ENCODE measurements around the gene PHC2.

PHC2 gene

GRCh38 chr1:33388805-33389771, 41.8 kb downstream of the PHC2 start:
- no peak for DNase-seq (ENCODE audit: low read depth in 2 of 2)

- no peak for DNase-seq (ENCODE audit: low read depth in 2 of 2)
Measured at GRCh38 chr1:33387625-33388024, 43.3 kb downstream of the PHC2 start.

- no peak for DNase-seq (ENCODE audit: low read depth in 2 of 2)
Measured at GRCh38 chr1:33385251-33385650, 45.6 kb downstream of the PHC2 start.

- DNase-seq (ENCODE audit: low read depth in 2 of 2), result no peak
Measured at GRCh38 chr1:33384040-33384812, 46.7 kb downstream of the PHC2 start.

DNA sequence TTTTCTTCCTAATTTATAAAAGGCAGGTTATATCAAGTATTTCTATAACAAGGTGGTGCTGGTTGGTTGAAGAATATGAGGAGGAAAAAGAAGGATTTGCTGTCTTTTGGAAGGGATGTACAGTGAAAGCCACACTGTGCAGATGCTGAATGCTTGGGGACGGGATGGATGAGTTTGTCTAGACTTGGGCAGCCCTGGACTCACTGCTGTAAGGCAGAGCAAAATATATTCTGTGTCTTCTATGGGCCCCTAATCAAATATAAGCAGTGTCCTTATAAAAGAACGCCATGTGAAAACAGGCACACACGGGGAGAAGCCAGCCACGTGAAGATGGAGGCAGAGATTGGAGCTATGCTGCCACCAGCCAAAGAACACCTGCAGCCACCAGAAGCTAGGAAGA, 47.4 kb downstream of the PHC2 start:
- DNase-seq (ENCODE audit: low read depth in 2 of 2), result no peak

DNA sequence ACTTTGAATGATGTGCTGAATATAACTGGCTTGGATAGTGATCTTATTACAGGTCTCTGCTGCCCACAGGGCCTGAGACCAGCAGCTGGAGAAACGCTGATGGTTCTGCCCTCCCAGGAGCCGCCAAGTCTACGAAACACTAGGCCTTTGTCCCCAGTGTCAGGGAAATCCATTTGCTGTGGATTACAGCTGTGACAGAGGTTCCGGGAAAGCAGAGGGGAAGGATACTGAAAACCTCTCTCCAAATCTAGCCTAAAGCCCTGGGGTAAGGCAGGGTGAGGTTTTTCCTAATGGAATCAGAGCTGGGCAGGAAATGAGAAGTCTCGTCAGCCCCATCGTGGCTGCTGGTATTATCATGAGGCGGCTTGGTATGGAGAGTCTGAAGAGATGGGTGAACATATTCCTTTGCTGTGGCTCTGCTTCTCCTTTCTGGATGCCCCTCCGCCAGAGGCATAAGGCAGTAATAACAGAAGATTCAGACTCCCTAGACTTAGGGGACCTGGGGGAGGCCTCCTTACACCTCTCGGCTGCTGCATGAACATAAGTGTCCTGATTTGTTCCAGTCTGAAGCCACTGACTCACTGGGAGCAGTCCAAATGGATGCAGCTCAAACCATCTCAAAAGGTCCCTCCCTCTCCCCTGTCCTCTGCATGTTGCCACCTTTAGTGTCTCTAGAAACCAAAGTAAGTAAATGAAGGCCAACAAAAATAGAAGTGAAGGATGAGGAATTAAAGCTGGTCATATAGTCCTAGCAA, 48.1 kb downstream of the PHC2 start:
- DNase-seq (ENCODE audit: low read depth in 2 of 2), result no peak

DNA sequence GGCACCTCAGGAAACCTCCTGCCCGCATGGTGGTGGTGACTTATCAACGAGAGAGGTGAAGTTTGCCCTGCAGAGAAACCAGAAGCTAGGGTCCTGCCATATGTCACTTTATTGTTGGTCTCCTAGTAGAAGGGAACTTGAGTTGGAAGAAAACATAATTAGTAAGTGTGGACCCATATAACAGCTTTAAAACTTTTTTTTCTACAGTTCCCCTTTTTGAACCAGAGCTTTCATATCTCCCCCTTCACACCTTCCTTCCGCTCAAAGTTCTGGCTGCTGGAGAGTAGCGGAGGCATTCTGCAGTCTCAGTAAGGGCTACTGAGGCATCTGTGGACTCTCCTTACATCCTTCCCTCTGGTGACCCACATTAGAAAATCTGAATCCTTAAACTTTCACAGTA, 48.9 kb downstream of the PHC2 start:
- DNase-seq (ENCODE audit: low read depth in 2 of 2), result no peak

- DNase-seq (ENCODE audit: low read depth in 2 of 2), result no peak
Measured at GRCh38 chr1:33380811-33381210, 50.1 kb downstream of the PHC2 start.

- DNase-seq (ENCODE audit: low read depth in 2 of 2), result no peak
Measured at GRCh38 chr1:33379631-33380354, 51.1 kb downstream of the PHC2 start.

DNA sequence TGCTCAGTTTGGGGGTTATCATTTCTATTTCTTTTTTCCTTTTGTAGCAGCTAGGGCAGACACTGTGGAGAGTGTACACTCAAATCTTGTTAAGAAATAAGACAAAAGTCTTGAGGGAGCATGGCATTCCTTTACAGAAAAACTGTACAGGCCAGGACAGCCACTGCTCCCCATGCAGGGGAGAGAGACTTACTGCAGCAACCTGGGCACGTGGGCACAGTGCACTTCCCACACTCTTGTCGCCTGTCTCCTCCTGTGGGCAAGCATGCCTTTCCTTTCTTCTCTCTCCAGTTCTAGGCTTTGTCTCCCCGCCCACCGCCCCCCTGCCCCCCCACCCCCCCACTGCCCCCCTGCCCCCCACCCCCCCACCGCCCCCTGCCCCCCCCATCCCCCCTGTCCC, 51.9 kb downstream of the PHC2 start:
- DNase-seq (ENCODE audit: low read depth in 2 of 2), result no peak

DNA sequence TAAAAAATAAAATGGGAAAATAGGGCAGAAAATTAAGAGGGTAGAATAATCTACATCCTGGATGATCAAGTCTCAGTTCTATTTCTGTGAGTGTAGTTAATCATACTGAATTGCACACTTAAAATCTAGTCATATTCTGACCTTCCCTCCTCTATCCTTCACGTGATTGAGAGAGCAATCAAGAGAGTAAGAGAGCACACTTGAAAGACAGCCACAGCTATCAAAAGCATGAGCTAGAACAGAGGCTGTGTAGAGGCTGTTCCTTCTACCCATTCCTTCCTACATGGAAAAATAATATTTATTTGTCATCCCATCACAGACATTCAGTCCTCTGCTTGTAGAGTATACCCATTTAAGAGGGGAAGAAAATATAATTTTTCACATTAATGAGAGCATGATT, 52.4 kb downstream of the PHC2 start:
- no peak for DNase-seq (ENCODE audit: low read depth in 2 of 2)

DNA sequence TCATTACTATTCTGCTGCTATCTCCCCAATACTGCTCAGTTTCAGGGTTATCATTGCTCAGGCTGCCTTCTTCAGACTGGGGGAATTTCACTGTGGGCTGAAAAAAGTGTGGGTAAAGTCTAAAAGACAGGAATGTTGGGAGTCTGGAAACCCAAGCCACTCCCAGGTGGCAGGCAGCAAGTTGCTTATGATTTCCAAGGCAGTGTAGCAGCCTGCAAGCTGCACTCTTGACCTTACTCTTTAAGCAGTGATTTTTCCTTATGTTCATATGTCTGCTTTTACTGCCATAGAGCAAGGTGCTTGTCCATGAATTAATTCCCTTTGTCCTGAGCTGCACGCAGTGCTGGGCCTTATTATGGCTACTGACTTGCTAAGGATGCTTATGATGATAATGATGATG, 53.1 kb downstream of the PHC2 start:
- DNase-seq (ENCODE audit: low read depth in 2 of 2), result no peak

GRCh38 chr1:33377013-33377412, 53.9 kb downstream of the PHC2 start:
- no peak for DNase-seq (ENCODE audit: low read depth in 2 of 2)

DNA sequence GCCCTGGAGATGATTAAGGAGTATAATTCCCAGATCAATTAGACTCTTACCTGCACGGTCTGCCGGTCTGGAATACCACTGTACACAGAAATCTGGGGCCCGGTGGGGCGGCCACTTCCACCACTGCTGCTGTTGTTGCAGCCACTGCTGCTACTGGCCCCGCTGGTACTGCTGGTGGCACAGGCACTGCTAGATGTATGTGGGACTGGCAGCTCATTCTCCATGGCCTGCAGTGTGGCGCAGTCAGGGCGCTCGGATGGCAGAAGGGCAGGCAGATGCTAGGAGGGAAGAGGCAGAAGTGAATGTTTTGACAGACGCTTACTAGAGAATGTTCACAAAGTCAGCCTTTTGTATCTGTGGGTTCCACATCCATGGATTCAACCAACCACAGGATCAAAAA, 55.6 kb downstream of the PHC2 start:
- no peak for DNase-seq (ENCODE audit: low read depth in 2 of 2)

- DNase-seq (ENCODE audit: low read depth in 2 of 2), result no peak
Measured at GRCh38 chr1:33374336-33375105, 56.4 kb downstream of the PHC2 start.

DNA sequence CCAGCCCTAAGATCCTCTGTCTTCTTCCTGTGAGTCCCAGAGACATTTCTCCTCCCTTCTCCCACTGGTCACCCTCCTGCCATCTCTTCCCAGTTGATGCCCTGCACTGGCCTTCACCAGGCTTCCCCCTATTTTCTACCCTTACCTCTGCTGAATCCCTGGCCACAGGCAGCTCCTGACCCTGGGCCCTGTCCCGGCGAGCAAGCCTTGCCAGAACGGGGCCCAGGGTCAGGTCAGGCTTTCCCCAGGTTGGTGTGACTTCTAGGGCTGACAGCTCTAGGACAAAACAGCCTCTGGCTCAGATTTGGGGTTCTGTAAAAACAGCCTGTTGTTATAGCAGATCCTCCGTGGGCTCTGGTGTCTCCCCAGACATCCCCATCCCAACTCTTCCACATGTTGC, 57.3 kb downstream of the PHC2 start:
- no peak for DNase-seq (ENCODE audit: low read depth in 2 of 2)

GRCh38 chr1:33372677-33373076, 58.2 kb downstream of the PHC2 start:
- DNase-seq (ENCODE audit: low read depth in 2 of 2), result no peak

- DNase-seq (ENCODE audit: low read depth in 2 of 2), result no peak
Measured at GRCh38 chr1:33372162-33372561, 58.7 kb downstream of the PHC2 start.

DNA sequence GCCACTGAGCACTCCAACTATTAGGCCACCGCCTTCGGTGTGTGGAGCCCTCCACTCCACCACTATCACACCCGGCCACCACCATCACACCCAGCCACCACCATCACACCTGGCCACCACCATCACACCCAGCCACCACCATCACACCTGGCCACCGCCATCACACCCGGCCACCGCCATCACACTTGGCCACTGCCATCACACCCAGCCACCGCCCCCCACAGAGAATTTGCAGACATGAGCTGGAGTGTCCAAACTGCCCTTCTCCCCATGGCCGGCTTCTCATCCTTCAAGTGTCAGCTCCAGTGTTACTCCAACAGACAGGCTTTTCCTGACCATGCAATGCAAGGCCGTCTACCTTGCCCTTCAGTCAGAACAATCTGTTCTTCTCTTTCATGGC, 59.6 kb downstream of the PHC2 start:
- no peak for DNase-seq (ENCODE audit: low read depth in 2 of 2)

DNA sequence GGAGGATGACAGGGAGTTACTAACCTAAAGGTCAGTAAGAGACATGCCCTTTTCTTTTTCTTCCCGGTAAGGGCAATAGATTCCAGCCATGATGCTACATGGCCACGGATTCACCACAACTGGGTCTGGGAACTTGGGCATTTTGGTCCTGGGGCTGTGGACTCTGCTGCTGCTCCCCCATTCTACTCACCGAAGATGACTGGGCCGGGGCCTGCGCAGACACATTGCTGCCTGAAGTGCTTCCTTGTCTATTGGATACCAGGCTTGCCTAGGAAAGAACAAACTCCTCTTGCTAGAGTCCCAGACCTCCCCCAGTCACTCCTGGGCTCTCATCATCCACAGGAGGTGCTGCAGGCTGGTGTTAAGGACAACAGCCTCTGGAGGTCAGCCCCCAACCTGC, 60.1 kb downstream of the PHC2 start:
- DNase-seq (ENCODE audit: low read depth in 2 of 2), result no peak

DNA sequence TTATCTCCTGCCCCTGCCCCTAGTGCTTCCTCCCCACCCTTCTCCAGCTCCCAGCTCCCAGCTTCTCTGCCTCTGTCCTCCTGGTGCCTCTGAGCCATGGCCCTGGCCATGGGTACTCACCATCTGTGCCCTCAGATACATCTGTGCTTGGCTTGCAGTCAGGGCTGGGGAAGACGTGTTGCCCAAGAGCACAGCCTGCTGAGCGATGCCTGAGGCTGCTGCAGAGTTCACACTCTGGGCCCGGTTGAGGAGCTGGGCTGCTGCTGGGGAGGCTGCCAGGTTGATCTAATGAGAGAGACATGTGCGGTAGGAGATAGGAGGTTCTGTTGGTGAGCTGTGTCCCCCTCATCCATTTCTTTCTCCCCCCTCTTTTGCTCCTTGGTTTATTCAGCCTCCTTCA, 60.6 kb downstream of the PHC2 start:
- DNase-seq (ENCODE audit: low read depth in 2 of 2), result no peak
